ACHN (cell line): ENCODE measurements around the gene BTG1.

Experiments used
- DNase-seq: peaks from one replicate; pipeline ENCODE4 v3.0.0-alpha.2; 2015
- in situ Hi-C: cut with HindIII; loops from 2 replicates; pipeline ENCODE4 v1.10.0; 2017; ENCODE audit warnings: low sequenced_read_pairs, low pct_ligation_motif_present, low pct_unique_long_range_greater_than_20kb

The BTG1 gene

GRCh38 chr12:92156139-92156538 lies 10.5 kb upstream of the BTG1 start:
- DNase-seq: no peak
- in situ Hi-C loops: no loop called here

DNA sequence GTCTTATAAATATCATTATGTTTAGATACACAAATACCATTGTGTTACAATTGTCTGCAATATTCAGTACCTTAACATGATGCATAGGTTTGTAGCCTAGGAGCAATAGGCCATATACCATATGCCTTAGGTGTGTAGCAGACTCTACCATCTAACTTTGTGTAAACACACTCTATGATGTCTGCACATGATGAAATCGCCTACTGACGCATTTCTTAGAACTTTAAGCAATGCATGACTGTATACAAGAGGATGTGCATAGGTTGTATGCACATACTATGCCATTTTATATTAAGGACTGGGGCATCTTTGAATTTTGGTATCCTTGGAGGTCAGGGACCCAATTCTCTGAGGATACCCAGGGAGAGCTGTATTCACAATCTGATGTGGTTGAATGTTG lies 10.1 kb upstream of the BTG1 start:
- in situ Hi-C loops: no loop called here
- no peak for DNase-seq

DNA sequence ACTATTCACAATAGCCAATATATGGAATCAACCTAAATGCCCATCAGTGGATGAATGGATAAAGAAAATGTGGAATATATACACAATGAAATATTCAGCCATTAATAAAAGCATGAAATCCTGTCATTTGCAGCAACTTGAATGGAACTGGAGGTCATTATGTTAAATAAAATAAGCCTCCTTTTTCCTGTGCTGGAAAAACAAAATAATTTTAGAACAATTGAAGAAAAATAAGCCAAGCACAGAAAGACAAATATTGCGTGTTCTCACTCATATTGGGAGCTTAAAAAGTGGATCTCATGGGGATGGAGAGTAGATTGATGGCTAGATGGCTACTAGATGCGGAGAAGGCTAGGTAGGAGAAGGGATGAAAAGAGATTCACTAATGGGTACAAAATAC lies 6.3 kb upstream of the BTG1 start:
- DNase-seq: no peak
- in situ Hi-C loops: no loop called here

- no peak for DNase-seq
- in situ Hi-C loops: no loop called here
Observed at GRCh38 chr12:92149563-92149962, 3.9 kb upstream of the BTG1 start.

GRCh38 chr12:92147491-92147890 lies 1.8 kb upstream of the BTG1 start:
- DNase-seq: no peak

GRCh38 chr12:92146497-92147224 lies 1.0 kb upstream of the BTG1 start:
- in situ Hi-C loops: no loop called here
- DNase-seq: no peak

More at GRCh38 chr12:92147491-92147890, 1.8 kb upstream of the BTG1 start:
- in situ Hi-C loops: no loop called here

- in situ Hi-C loops: no loop called here
Observed at GRCh38 chr12:92145481-92145730, 240 bp downstream of the BTG1 start.

DNA sequence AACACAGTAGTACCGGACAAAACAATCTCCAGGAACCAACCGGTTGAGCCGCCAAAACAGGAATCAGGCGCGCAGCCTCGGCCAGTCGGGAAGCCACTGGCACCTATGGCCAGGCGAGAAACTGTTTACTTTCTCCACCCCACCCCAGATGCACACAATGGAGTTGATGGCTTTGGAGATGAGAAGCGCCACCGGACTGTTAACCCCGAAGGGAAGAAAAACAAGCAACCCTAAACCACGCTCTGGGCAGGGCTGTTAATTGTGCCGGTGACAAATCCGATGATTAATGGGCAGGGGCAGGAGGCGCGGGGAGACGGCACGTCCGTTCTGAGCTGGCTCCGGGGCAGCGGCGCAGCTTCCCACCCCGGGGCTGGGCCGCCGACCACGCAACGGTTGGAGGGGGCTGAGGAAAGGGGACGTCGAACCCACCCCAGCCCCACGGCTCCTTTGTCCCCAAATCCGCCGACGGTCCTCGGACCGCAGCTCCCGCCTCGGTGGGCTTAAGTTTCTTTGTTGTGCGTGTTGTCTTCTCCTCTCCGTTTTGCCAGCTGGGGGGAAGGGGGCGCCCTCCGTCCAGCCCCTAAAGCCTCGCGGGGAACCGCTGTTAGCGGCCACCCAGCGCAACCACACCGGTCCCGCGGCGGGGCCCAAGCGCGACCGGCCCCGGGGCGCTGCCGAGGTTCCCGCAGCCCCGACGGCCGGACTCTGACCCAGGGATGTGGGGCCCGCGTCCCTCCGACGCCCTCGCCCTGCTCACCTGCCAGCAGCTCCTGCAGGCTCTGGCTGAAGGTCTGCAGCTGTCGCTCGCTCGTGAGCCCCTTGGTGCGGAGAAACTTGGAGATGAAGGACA lies 790 bp downstream of the BTG1 start:
- in situ Hi-C loops: no loop called here
- peak; percentile 58 for DNase-seq

More at GRCh38 chr12:92145481-92145730, 240 bp downstream of the BTG1 start:
- no peak for DNase-seq

DNA sequence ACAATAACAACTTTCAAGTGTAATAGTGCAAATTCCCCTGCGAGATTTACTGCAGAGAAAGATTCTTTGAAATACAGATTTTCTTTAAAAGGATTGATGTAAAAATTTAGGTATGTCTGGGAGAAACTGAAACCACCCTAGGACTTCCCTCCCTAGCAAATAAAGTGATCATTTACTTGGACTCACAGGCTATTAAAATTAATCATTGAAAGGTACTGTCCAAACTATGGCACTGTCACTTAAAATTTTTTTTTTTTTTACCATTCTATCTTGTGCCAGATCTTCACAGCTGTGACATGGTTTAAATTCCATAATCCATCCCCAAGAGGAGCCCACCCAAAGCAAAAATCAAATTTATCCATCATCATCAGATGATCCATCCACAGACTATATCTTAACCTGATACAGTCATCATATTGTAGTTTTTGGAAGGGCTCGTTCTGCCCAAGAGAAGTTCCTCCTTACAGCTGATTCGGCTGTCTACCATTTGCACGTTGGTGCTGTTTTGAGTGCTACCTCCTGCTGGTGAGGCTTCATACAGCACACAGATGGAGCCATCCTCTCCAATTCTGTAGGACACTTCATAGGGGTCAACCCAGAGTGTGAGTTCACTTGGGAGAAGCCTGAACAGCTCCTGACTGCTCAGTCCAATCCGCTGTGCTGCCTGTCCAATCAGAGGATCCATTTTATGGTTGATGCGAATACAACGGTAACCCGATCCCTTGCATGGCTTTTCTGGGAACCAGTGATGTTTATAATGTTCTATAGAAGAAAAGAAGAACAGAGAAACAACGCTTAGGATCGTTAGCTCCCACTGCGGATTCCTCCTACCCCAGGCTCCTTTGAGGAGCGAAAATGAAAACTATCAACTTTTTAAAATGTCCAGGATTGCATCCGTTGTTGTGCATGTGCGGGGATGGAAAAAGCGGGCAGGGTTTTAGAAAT lies 1.7 kb downstream of the BTG1 start:
- in situ Hi-C loops: no loop called here

GRCh38 chr12:92143258-92143657 lies 2.4 kb downstream of the BTG1 start:
- no peak for DNase-seq
- in situ Hi-C loops: no loop called here

More for the DNA sequence above, 1.7 kb downstream of the BTG1 start:
- peak; percentile 97 for DNase-seq

GRCh38 chr12:92142251-92142926 lies 3.3 kb downstream of the BTG1 start:
- in situ Hi-C loops: no loop called here
- DNase-seq: no peak

DNA sequence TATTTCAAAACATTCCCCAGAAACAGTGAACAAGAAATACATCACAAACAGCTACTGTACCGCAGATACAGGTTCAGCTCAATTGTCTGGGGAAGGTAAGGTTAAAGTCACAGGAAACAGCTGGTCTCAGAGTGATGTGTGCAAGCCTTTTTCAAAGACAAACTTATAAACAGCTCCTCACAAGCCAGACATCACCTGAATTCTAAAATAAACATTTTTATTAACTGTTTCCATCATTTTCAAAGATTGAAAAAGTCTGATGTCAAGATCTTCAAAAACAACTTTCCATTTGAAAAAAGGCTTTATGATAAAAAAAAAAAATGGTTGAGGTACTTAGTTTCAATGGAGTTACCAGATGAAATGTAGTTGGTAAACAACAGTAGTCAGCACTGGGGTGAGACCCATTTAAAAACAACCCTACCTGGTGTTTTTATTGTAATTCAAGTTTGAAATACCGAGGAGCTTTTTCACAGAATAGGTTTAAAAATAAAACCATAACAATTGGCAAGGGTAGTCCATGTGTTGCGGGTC lies 4.0 kb downstream of the BTG1 start:
- no peak for DNase-seq
- in situ Hi-C loops: no loop called here

DNA sequence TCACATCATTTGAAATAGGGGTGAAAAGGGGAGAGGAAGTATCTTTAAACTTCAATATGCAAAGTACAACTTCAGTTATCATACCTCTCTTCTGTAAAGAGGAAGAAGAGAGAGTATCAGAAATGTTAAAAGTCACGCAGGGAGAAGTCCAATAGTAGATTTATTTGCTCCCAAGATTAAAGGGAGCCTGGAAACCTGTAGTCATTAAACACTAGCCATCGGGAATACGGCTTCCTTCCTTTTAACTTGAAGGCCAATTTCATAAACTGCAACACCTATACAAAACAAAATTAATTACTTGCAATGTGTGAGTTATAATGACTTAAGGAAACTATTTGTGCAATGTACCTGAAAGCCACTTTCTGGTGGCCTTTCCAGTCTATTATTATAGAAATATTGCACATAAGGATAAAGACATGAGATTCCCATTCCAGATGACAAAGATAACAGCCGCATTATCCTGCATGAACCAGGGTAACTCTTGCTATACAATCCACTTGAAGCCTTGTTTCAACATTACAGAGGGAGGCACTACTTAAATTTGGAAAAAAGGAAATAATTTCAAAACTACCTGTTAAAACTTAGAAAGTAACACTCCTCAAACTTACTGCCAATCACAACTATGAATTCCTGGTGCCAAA lies 4.6 kb downstream of the BTG1 start:
- DNase-seq: no peak
- in situ Hi-C loops: no loop called here

DNA sequence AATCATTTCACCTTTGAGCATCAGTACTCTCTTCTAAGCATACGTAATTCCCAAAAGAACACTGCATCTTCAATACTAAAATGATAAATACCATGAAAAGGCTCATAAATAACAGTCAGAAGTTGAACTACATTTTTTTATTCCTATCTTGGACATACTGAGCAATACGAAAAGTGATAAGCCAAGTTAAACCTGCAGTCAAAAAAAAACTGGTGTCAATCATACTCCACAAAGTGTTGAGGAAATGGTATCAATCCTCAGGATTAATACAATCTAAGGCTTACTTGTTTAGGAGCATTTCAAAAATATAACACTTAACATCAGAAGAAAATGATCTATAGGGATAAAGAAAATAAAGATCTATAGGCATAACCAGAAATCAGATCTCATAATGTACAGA lies 5.5 kb downstream of the BTG1 start:
- in situ Hi-C loops: no loop called here
- no peak for DNase-seq

DNA sequence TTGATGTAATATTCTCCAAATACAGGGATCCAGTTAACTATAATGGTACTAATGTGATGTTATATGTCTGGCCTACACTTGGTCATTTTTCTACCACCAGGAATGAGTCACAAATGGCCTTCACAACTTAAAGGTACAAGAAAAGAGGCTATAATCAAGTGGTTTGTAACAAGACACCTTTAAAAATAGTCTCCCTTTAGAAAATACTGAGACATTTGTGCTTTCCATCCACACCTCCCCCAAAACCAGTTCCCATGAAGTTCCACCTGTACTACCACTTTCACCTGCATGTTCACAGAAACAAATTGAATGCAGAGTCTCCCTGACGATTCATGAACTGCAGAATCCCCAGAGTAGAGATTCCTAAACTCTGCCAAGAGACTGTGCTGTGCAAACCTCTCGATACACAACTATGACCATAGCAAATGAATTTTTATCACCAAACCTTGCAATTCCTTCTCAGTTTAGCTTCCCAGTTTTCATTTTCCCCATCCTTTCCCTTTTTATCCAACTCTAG lies 6.0 kb downstream of the BTG1 start:
- in situ Hi-C loops: no loop called here
- DNase-seq: no peak

GRCh38 chr12:92138626-92139025 lies 7.0 kb downstream of the BTG1 start:
- in situ Hi-C loops: no loop called here
- DNase-seq: no peak

- in situ Hi-C loops: no loop called here
- no peak for DNase-seq
Observed at GRCh38 chr12:92138144-92138543, 7.5 kb downstream of the BTG1 start.
